HepG2 (cell line): ENCODE results near the gene MICB. TPM values are rescaled to one million over a fixed set of nuclear protein-coding genes. Genes with fewer than 3 reads are reported as not detected.

Source experiments
- ASH2L ChIP-seq: fragments of 300-600, 200-600 bp; sonication (generic); IDR thresholded peaks from 2 replicates; pipeline ENCODE4 v1.7.0; 2017; ENCODE audit warnings: low read depth, mild to moderate bottlenecking, moderate library complexity, mixed read lengths, low read length; ENCODE audit not compliant: insufficient read length
- FOXK1 ChIP-seq: sonication (generic); formaldehyde crosslinking; IDR thresholded peaks from 2 replicates; pipeline ENCODE4 v1.4.0; 2020; ENCODE audit warnings: low read depth, missing genetic modification reagents, borderline replicate concordance
- MAX ChIP-seq: IDR thresholded peaks from 2 replicates; pipeline ENCODE4 v1.6.1; 2012; ENCODE audit warnings: inconsistent platforms
- MED8 ChIP-seq: sonication (generic); formaldehyde crosslinking; IDR thresholded peaks from 2 replicates; pipeline ENCODE4 v1.8.1; 2023; ENCODE audit warnings: mild to moderate bottlenecking, missing genetic modification reagents; ENCODE audit not compliant: insufficient replicate concordance
- NFKB2 ChIP-seq: sonication (generic); formaldehyde crosslinking; IDR thresholded peaks from 2 replicates; pipeline ENCODE4 v1.4.0; 2020; ENCODE audit warnings: missing genetic modification reagents, borderline replicate concordance
- RAD51 ChIP-seq: fragments of 450-650 bp; IDR thresholded peaks from 2 replicates; pipeline ENCODE4 v1.6.1; 2016; ENCODE audit warnings: borderline replicate concordance
- RERE ChIP-seq: IDR thresholded peaks from 2 replicates; pipeline ENCODE4 v1.6.1; 2016; ENCODE audit warnings: low read depth, missing genetic modification reagents, missing compliant biosample characterization
- SIN3B ChIP-seq: fragments of 150-350 bp; IDR thresholded peaks from 2 replicates; pipeline ENCODE4 v1.6.1; 2014; ENCODE audit warnings: low read length
- SNRNP70 ChIP-seq: fragments of 200-400 bp; formaldehyde crosslinking; IDR thresholded peaks from 2 replicates; pipeline ENCODE4 v1.6.1; 2017; ENCODE audit warnings: mild to moderate bottlenecking, low read depth, low read length, moderate library complexity
- ZNF350 ChIP-seq: sonication (generic); formaldehyde crosslinking; IDR thresholded peaks from 2 replicates; pipeline ENCODE4 v1.4.0; 2020; ENCODE audit warnings: mild to moderate bottlenecking, low read depth, missing genetic modification reagents, borderline replicate concordance
- ZNF501 ChIP-seq: sonication (generic); formaldehyde crosslinking; IDR thresholded peaks from 2 replicates; pipeline ENCODE4 v1.5.1; 2020; ENCODE audit warnings: mild to moderate bottlenecking, moderate library complexity, missing genetic modification reagents
- ZNF549 ChIP-seq: sonication (generic); formaldehyde crosslinking; IDR thresholded peaks from 2 replicates; pipeline ENCODE4 v1.5.0; 2020; ENCODE audit warnings: missing genetic modification reagents
- ZNF550 ChIP-seq: sonication (generic); formaldehyde crosslinking; IDR thresholded peaks from 2 replicates; pipeline ENCODE4 v1.4.0; 2020; ENCODE audit warnings: mild to moderate bottlenecking, missing genetic modification reagents, borderline replicate concordance
- ZNF557 ChIP-seq: sonication (generic); formaldehyde crosslinking; IDR thresholded peaks from 2 replicates; pipeline ENCODE4 v1.4.0; 2020; ENCODE audit warnings: missing genetic modification reagents
- ZNF589 ChIP-seq: sonication (generic); formaldehyde crosslinking; conservative IDR thresholded peaks from 2 replicates; pipeline ENCODE4 v1.8.0; 2022; ENCODE audit warnings: mild to moderate bottlenecking, moderate library complexity, missing genetic modification reagents
- ZNF782 ChIP-seq: sonication (generic); formaldehyde crosslinking; IDR thresholded peaks from 2 replicates; pipeline ENCODE4 v1.4.0; 2020; ENCODE audit warnings: missing genetic modification reagents, mild to moderate bottlenecking, borderline replicate concordance
- polyA plus RNA-seq, 8 experiments: library from polyadenylated mRNA; depleted of rRNA in 3 of 8; stranded (reverse) in 7 of 8; unstranded in 1 of 8; fragments of >200 nt; fragmentation: Illumina TruSeq in 4 of 8; extraction: Trizol in 4 of 8; gene quantifications; 2 replicates each; pipeline versions ENCODE4 v1.2.1 to v1.2.3, GENCODE V29; 2011 to 2016; ENCODE audit warnings: low read depth in 4 of 8, missing spikeins in 1 of 8, mixed read lengths in 1 of 8; ENCODE audit not compliant: insufficient read depth in 1 of 8
- total RNA-seq, 5 experiments: library from RNA; depleted of rRNA; stranded (reverse); fragments of >200 nt; fragmentation: Illumina TruSeq; extraction: Trizol; gene quantifications; 2 replicates each; pipeline ENCODE4 v1.2.3, GENCODE V29; 2016; ENCODE audit warnings: low read depth in 1 of 5
- TF ChIP-seq, protein P1 (sequence below): sonication (generic); formaldehyde crosslinking; IDR thresholded peaks from 2 replicates; pipeline ENCODE4 v1.4.0; 2020; ENCODE audit warnings: missing genetic modification reagents
- TF ChIP-seq, protein P2 (sequence below), 2 experiments: fragments of 450-650 bp in 1 of 2; sonication (generic) in 1 of 2; formaldehyde crosslinking; IDR thresholded peaks; 2 replicates each; pipeline versions ENCODE4 v1.5.0 to v1.8.0; 2020 to 2022; ENCODE audit warnings: mild to moderate bottlenecking in 1 of 2, missing genetic modification reagents in 1 of 2
- TF ChIP-seq, protein P3 (sequence below): sonication (generic); formaldehyde crosslinking; IDR thresholded peaks from 2 replicates; pipeline ENCODE4 v1.9.0; 2022; ENCODE audit warnings: low read depth, missing genetic modification reagents

MICB gene
- total and polyA plus RNA-seq, 2 of the 13 experiments (the other 11 are each of a cell fraction or from before 2014, with no cell fraction given), result 12.5 to 12.8 TPM

GRCh38 chr6:31528821-31529328, 30.9 kb downstream of the MICB start, which contains the start of gene MCCD1 (continued):
- TF ChIP-seq, protein P1, sequence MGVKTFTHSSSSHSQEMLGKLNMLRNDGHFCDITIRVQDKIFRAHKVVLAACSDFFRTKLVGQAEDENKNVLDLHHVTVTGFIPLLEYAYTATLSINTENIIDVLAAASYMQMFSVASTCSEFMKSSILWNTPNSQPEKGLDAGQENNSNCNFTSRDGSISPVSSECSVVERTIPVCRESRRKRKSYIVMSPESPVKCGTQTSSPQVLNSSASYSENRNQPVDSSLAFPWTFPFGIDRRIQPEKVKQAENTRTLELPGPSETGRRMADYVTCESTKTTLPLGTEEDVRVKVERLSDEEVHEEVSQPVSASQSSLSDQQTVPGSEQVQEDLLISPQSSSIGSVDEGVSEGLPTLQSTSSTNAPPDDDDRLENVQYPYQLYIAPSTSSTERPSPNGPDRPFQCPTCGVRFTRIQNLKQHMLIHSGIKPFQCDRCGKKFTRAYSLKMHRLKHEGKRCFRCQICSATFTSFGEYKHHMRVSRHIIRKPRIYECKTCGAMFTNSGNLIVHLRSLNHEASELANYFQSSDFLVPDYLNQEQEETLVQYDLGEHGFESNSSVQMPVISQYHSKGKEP, result no peak
- TF ChIP-seq FOXK1 (no peak), SNRNP70 (no peak), MED8 (CRISPR knock-in tag) (no peak), ZNF550 (CRISPR knock-in tag) (no peak), ZNF782 (CRISPR knock-in tag) (no peak), NFKB2 (peak; percentile 54; the same call in 1 of the 2 replicates), ZNF350 (no peak; the same call in 1 of the 2 replicates), RAD51 (no peak), ZNF557 (CRISPR knock-in tag) (no peak), SIN3B (no peak), RERE (CRISPR knock-in tag) (no peak), MAX (no peak; the same call in 1 of the 2 replicates), ZNF549 (CRISPR knock-in tag) (no peak), ZNF589 (CRISPR knock-in tag) (no peak), ZNF501 (CRISPR knock-in tag) (no peak), ASH2L (no peak)
- TF ChIP-seq, protein P2, sequence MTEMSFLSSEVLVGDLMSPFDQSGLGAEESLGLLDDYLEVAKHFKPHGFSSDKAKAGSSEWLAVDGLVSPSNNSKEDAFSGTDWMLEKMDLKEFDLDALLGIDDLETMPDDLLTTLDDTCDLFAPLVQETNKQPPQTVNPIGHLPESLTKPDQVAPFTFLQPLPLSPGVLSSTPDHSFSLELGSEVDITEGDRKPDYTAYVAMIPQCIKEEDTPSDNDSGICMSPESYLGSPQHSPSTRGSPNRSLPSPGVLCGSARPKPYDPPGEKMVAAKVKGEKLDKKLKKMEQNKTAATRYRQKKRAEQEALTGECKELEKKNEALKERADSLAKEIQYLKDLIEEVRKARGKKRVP (CRISPR knock-in tag; IDR thresholded peaks at IDR 0.05), result no peak
- TF ChIP-seq, protein P3, sequence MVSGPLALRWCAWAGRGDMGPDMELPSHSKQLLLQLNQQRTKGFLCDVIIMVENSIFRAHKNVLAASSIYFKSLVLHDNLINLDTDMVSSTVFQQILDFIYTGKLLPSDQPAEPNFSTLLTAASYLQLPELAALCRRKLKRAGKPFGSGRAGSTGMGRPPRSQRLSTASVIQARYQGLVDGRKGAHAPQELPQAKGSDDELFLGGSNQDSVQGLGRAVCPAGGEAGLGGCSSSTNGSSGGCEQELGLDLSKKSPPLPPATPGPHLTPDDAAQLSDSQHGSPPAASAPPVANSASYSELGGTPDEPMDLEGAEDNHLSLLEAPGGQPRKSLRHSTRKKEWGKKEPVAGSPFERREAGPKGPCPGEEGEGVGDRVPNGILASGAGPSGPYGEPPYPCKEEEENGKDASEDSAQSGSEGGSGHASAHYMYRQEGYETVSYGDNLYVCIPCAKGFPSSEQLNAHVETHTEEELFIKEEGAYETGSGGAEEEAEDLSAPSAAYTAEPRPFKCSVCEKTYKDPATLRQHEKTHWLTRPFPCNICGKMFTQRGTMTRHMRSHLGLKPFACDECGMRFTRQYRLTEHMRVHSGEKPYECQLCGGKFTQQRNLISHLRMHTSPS (CRISPR knock-in tag), result no peak
